ENCODE results near the gene CUEDC1. TPM values are rescaled to one million over a fixed set of nuclear protein-coding genes. Genes with fewer than 3 reads are reported as not detected.

The CUEDC1 gene
- total RNA-seq, 2 donors from 2014 or later = 0.21 to 0.82 TPM

GRCh38 chr17:57894848-57895247 is 60.4 kb downstream of the CUEDC1 start:
- no peak overlapping the region for H3K27ac Mint-ChIP-seq
- peaks cover 20% of the 10 kb centered on the region for H3K27me3 Mint-ChIP-seq
- DNase-seq (no peak), ATAC-seq (no peak)
- H3K9me3 ChIP-seq (ENCODE audit: control insufficient read depth, low read length, poor library complexity, severe bottlenecking) = no peaks in the 10 kb centered on the region
- peaks cover 2% of the 10 kb centered on the region for H3K36me3 Mint-ChIP-seq (ENCODE audit: low read depth)
- H3K4me1 Mint-ChIP-seq = peaks cover 8% of the 10 kb centered on the region
- no peak overlapping the region for H3K4me3 Mint-ChIP-seq

DNA sequence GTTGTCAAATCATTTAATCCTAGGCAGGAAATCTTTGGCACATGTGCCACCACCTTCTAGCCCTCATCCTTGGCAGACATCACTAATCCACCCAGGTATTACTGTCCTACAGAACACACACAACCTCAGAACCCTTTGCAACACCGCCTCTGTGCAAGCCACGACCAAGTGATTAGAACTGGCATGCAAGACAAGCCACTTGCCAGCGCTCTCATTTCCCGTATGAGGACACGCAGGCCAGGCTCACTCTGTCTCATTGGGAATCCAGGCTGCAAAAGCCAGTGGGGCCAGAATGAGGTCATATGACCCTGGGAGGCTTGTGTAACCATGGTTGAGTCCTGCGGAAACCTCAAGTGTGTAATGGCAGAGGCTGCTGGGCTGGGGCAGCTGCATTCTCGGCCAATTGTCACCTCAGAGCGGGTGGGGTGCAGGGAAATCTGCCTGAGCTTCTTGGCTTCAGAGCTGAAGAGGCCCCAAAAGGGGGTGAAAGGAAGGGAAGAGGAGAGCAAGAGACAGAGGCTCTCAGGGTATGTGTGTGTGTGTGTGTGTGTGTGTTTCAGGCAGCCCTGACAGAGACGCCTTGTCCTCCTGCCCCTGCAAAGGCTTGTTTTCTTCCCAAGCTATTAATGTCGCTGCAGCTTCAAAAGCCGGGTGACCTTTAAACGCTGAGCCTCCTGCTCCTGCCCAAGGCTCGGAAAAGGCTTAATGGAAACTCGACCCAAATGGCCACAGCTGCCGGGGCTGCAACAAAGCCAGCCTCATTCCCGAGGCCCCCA is 62.2 kb downstream of the CUEDC1 start:
- no peak for DNase-seq
- peak; percentile 20 for ATAC-seq
- H3K36me3 Mint-ChIP-seq (ENCODE audit: low read depth) = peaks cover 2% of the 10 kb centered on the region
- H3K4me1 Mint-ChIP-seq = peaks cover 2% of the 10 kb centered on the region
- H3K27me3 Mint-ChIP-seq = peaks cover 24% of the 10 kb centered on the region
- no peak overlapping the region for H3K4me3 Mint-ChIP-seq
- no peaks in the 10 kb centered on the region for H3K9me3 ChIP-seq (ENCODE audit: control insufficient read depth, low read length, poor library complexity, severe bottlenecking)
- no peak overlapping the region for H3K27ac Mint-ChIP-seq

DNA sequence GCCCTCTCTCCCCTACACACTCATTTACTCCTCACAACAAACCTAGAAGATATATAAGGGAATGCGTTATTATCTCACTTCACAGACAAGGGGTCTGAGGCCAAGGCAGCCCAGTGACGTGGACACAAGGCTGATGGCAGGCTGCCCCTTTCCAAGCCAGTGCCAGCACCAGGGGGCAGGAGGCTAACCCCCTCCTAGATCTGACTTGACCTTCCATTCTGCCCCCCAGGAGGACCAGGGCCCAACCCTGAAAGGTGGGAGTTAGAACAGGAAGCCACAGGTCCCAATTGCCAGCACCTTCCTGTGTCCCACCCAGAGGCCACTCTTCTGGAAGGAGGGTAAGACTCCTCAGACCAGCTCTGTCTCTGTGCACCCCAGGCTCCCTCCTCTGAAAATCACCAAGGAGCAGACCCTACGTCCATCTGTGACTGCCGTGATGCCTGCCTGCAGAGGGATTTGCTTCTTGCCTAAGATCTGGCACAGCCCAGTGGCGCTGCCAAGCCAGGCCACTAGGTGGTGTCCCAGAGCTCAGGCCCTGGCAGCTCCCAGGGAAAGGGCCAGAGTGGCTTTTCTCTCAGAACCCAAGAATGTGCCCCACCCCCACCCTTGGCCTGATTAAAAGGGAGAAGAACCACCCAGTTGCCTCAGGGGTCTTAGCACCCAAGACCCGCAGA is 62.9 kb downstream of the CUEDC1 start:
- ATAC-seq = peak; percentile 91
- DNase-seq = peak; percentile 62 to 82 (median 64)
- Mint-ChIP-seq H3K27ac (no peak overlapping the region), H3K4me3 (peak overlapping the region; percentile 12), H3K36me3 (ENCODE audit: low read depth) (peaks cover 2% of the 10 kb centered on the region), H3K4me1 (peaks cover 2% of the 10 kb centered on the region), H3K27me3 (peaks cover 24% of the 10 kb centered on the region)
- H3K9me3 ChIP-seq (ENCODE audit: control insufficient read depth, low read length, poor library complexity, severe bottlenecking) = no peaks in the 10 kb centered on the region

DNA sequence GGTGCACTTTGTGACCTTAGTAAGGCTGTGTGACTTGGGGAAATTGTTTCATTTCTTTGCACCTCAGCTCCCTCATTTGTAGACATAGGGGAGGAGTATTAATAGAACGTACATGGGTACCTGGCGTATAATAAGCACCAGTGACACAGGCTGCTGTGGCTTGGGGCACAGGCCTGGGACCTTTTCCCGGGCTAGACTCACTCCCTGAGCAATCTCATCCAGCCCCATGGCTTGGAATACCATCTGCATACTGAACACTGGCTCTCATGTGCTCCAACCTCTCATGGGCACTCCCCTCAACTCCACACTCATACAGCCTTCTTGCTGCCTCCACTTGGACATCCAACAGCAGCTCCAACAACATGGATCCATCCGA is 64.4 kb downstream of the CUEDC1 start:
- H3K36me3 Mint-ChIP-seq (ENCODE audit: low read depth) = peaks cover 2% of the 10 kb centered on the region
- ATAC-seq (no peak), DNase-seq (no peak)
- H3K4me3 Mint-ChIP-seq = no peak overlapping the region
- no peak overlapping the region for H3K27ac Mint-ChIP-seq
- no peaks in the 10 kb centered on the region for H3K9me3 ChIP-seq (ENCODE audit: control insufficient read depth, low read length, poor library complexity, severe bottlenecking)
- peaks cover 2% of the 10 kb centered on the region for H3K4me1 Mint-ChIP-seq
- H3K27me3 Mint-ChIP-seq = peaks cover 24% of the 10 kb centered on the region

GRCh38 chr17:57889892-57890856 is 65.0 kb downstream of the CUEDC1 start:
- Mint-ChIP-seq H3K36me3 (ENCODE audit: low read depth) (peaks cover 2% of the 10 kb centered on the region), H3K4me3 (no peak overlapping the region), H3K4me1 (peaks cover 2% of the 10 kb centered on the region), H3K27ac (no peak overlapping the region), H3K27me3 (peaks cover 24% of the 10 kb centered on the region)
- ATAC-seq (no peak), DNase-seq (no peak)
- H3K9me3 ChIP-seq (ENCODE audit: control insufficient read depth, low read length, poor library complexity, severe bottlenecking) = no peaks in the 10 kb centered on the region

DNA sequence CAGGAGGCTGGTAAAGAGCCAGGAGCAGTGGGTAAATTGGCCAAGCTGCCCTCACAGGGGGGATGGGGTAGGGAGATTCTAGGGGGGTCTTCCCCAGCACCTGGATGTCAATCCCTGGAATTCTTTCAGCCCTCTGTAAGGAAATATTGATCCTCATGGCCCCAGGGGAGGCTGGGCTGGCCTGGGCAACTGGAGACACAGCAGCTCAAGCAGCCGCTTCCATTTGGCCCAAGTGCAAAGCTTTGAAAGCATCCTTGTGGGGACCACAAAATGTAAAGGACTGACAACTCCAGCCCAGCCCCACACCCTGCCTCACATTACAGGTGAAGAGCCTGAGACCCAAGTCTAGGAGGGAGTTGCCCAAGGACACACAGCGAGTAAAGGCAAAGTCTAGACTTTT is 66.0 kb downstream of the CUEDC1 start:
- H3K9me3 ChIP-seq (ENCODE audit: control insufficient read depth, low read length, poor library complexity, severe bottlenecking) = no peaks in the 10 kb centered on the region
- DNase-seq (no peak), ATAC-seq (no peak)
- H3K27ac Mint-ChIP-seq = no peak overlapping the region
- H3K27me3 Mint-ChIP-seq = peaks cover 29% of the 10 kb centered on the region
- no peak overlapping the region for H3K4me3 Mint-ChIP-seq
- H3K4me1 Mint-ChIP-seq = peaks cover 2% of the 10 kb centered on the region
- H3K36me3 Mint-ChIP-seq (ENCODE audit: low read depth) = peaks cover 2% of the 10 kb centered on the region

GRCh38 chr17:57888311-57889216 is 66.6 kb downstream of the CUEDC1 start:
- peaks cover 2% of the 10 kb centered on the region for H3K36me3 Mint-ChIP-seq (ENCODE audit: low read depth)
- no peak overlapping the region for H3K4me3 Mint-ChIP-seq
- no peaks in the 10 kb centered on the region for H3K9me3 ChIP-seq (ENCODE audit: control insufficient read depth, low read length, poor library complexity, severe bottlenecking)
- DNase-seq (no peak), ATAC-seq (no peak)
- H3K27ac Mint-ChIP-seq = no peak overlapping the region
- peaks cover 29% of the 10 kb centered on the region for H3K27me3 Mint-ChIP-seq
- peaks cover 2% of the 10 kb centered on the region for H3K4me1 Mint-ChIP-seq

DNA sequence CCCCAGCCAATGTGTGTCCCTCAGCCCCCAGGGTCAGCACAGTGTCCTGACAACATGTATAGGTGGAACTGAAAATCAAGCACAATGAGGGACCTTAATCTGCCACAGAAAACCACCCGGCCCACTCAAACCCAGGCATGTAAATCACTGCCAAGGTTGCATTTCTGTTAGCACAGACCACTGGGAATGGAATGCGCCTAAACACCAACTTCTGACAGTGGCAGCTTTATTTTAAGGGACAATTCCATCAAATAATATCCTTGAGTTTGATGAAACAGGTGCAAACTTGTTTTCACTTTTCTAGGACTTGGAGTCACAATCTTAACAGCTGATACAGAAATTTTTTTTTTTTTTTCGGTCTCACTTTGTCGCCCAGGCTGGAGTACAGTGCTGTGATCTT is 68.1 kb downstream of the CUEDC1 start:
- Mint-ChIP-seq H3K27me3 (peaks cover 19% of the 10 kb centered on the region), H3K4me1 (no peaks in the 10 kb centered on the region), H3K36me3 (ENCODE audit: low read depth) (peaks cover 2% of the 10 kb centered on the region), H3K4me3 (no peak overlapping the region), H3K27ac (no peak overlapping the region)
- DNase-seq (no peak), ATAC-seq (no peak)
- H3K9me3 ChIP-seq (ENCODE audit: control insufficient read depth, low read length, poor library complexity, severe bottlenecking) = no peaks in the 10 kb centered on the region

- no peak for ATAC-seq
- H3K4me3 Mint-ChIP-seq = no peak overlapping the region
- peaks cover 9% of the 10 kb centered on the region for H3K27me3 Mint-ChIP-seq
- H3K4me1 Mint-ChIP-seq = no peaks in the 10 kb centered on the region
- H3K36me3 Mint-ChIP-seq (ENCODE audit: low read depth) = no peaks in the 10 kb centered on the region
- no peaks in the 10 kb centered on the region for H3K9me3 ChIP-seq (ENCODE audit: control insufficient read depth, low read length, poor library complexity, severe bottlenecking)
- DNase-seq = no peak
- H3K27ac Mint-ChIP-seq = no peak overlapping the region
Observed at GRCh38 chr17:57886020-57886419, 69.2 kb downstream of the CUEDC1 start.

DNA sequence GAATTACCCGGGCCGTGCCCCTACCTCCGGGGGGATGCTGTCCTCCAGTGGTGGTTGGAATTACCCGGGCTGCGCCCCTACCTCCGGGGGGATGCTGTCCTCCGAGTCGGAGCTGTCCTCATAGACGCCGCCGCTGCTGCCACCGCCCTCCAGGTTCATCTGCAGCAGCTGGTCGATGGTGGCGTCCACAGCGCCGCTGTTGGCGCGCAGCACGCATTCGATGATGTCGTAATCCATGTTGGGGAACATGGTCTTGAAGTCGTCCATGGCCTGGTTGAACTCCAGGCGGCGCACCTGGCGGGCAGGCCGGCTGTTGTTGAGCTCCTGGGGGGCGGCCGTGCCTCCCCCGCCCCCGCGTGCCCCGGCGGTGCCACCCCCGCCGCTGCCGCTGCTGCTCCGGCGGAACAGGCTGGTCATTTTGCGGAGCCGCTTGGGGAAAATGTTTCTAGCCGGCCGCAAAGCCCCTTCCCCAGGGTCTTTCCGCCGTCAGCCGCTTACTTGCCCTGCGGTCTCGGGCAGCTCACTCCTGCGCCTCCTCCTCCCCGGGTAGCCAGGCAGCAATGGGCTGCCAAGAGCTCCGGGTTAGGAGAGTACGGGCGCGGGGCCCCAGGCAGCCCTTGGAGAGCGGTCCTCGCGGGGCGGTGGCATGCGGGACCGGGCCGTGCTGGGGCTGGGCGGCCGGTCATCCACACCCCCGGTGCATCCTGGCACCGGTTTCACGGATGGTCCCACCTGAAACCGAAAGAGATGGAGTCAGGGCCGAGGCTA is 69.9 kb downstream of the CUEDC1 start:
- ATAC-seq (no peak), DNase-seq (no peak)
- no peaks in the 10 kb centered on the region for H3K9me3 ChIP-seq (ENCODE audit: control insufficient read depth, low read length, poor library complexity, severe bottlenecking)
- Mint-ChIP-seq H3K36me3 (ENCODE audit: low read depth) (no peaks in the 10 kb centered on the region), H3K4me3 (no peak overlapping the region), H3K27ac (no peak overlapping the region), H3K27me3 (peaks cover 9% of the 10 kb centered on the region), H3K4me1 (peaks cover 2% of the 10 kb centered on the region)

- Mint-ChIP-seq H3K36me3 (ENCODE audit: low read depth) (no peaks in the 10 kb centered on the region), H3K4me1 (peaks cover 6% of the 10 kb centered on the region), H3K4me3 (no peak overlapping the region), H3K27ac (no peak overlapping the region), H3K27me3 (peaks cover 13% of the 10 kb centered on the region)
- no peak for ATAC-seq
- no peaks in the 10 kb centered on the region for H3K9me3 ChIP-seq (ENCODE audit: control insufficient read depth, low read length, poor library complexity, severe bottlenecking)
- no peak for DNase-seq
Observed at GRCh38 chr17:57881783-57882351, 73.3 kb downstream of the CUEDC1 start.
